Peyer's patch (tissue), 4 donors: ENCODE data around the gene SEM1.

Experiments
- POLR2A ChIP-seq, 2 donors: fragments of 450-650 bp; IDR thresholded peaks; one replicate each; pipeline ENCODE4 v1.5.1; 2017; ENCODE audit warnings: antibody characterized with exemption in 2 of 2, mild to moderate bottlenecking in 2 of 2, moderate library complexity in 2 of 2
- TF ChIP-seq, protein P1 (sequence below), 6 experiments: fragments of 450-650 bp in 4 of 6; fragments of 200-600 bp in 2 of 6; sonication (generic) in 1 of 6; IDR thresholded peaks; one replicate each; pipeline ENCODE4 v1.5.1; 2017 to 2019; ENCODE audit warnings: antibody characterized with exemption in 6 of 6, mild to moderate bottlenecking in 3 of 6, moderate library complexity in 1 of 6

DNA sequence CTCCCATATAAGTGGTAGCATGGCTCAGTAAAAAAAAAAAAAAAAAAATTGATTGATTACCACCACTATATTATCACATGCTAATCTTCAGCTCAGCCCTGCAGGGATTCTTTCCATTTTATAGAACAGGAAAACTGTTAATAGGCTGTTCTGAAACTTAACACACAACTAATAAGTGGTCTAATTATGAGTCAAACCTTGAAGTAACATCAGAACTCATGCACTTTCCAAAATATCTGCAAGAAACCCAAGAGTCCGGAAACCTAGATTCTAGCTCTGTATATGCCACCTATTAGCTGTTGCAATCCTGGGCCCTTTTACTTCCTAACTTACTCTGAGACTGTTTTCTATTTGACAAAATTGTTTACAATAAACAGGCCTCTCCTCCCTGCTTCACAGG, 23.9 kb downstream of the SEM1 start:
- TF ChIP-seq POLR2A (IDR thresholded peaks at IDR 0.05), result no peak
- TF ChIP-seq, protein P1, sequence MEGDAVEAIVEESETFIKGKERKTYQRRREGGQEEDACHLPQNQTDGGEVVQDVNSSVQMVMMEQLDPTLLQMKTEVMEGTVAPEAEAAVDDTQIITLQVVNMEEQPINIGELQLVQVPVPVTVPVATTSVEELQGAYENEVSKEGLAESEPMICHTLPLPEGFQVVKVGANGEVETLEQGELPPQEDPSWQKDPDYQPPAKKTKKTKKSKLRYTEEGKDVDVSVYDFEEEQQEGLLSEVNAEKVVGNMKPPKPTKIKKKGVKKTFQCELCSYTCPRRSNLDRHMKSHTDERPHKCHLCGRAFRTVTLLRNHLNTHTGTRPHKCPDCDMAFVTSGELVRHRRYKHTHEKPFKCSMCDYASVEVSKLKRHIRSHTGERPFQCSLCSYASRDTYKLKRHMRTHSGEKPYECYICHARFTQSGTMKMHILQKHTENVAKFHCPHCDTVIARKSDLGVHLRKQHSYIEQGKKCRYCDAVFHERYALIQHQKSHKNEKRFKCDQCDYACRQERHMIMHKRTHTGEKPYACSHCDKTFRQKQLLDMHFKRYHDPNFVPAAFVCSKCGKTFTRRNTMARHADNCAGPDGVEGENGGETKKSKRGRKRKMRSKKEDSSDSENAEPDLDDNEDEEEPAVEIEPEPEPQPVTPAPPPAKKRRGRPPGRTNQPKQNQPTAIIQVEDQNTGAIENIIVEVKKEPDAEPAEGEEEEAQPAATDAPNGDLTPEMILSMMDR (IDR thresholded peaks at IDR 0.05), result no peak
